ENCODE measurements around the gene PPP1R27. TPM values are rescaled to one million over a fixed set of nuclear protein-coding genes. Genes with fewer than 3 reads are reported as not detected.

The PPP1R27 gene
- polyA plus RNA-seq, 2 of the 4 experiments (the other 2 are of a cell fraction), result 0.09 TPM; not detected in 1

DNA sequence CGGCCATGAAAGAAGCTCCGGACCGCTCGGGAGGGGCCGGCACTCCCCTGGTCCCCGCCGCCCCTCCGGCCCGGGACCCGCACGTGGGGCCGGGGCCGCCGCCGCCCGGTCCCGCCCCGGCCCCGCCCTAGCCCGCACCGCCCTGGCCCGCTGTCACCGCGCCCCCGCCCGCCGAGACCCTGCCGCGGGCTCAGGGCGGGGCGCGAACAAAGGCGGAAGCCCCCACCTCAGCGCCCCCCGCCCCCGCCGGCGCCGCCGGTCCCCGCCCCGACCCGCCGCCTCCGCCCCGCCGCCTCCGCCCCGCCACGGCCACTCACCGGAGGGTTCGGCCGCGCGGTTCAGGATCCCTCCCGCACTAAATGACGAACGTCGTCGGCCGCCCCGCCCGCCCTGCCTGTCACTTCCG lies 36.1 kb upstream of the PPP1R27 start, which contains the start of gene ARHGDIA:
Gene ARHGDIA (minus strand): TSS at position 357 of the 406 bp plus-strand sequence. CDS start 1,407 bp downstream, outside the sequence.
- Histone ChIP-seq H3K4me3 (peak within 1 kb of the TSS; percentile 99), H3K9me3 (no peaks in the 10 kb centered on the region), H3K4me2 (peak within 1 kb of the TSS; percentile 97), H3K27ac (peak within 1 kb of the TSS; percentile 97 to 100), H3K4me1 (peaks cover 46% of the 10 kb centered on the region)
- no peak for FAIRE-seq
- ChIA-PET POLR2A (interaction anchor here (1.0 kb wide), 1 partner anchor 10 kb away, joined by 6 read pairs; no protein-coding TSS in a partner anchor), CTCF (interaction anchor here (1.3 to 8.6 kb wide), 7 partner anchors 12 to 137 kb away, joined by 3 to 126 read pairs (median 15); no protein-coding TSS in a partner anchor)
- peak in 1 of 2 experiments; percentile 94; a peak in 2 of 5 replicates for TF ChIP-seq JUN (IDR thresholded peaks at IDR 0.05)
- TF ChIP-seq, protein P1, sequence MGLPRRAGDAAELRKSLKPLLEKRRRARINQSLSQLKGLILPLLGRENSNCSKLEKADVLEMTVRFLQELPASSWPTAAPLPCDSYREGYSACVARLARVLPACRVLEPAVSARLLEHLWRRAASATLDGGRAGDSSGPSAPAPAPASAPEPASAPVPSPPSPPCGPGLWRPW (IDR thresholded peaks at IDR 0.05), result no peak
- no peak for DNase-seq (ENCODE audit: low read depth in 1 of 2, low spot score in 1 of 2)
- 0 out of 6 replicates have a peak, but pooled peaks of 1 of the 2 experiments have one; percentile 2 for ATAC-seq
- 0% methylated on average over 13 of the region's 64 CpGs for WGBS (ENCODE audit: missing lambda C conversion rate)

DNA sequence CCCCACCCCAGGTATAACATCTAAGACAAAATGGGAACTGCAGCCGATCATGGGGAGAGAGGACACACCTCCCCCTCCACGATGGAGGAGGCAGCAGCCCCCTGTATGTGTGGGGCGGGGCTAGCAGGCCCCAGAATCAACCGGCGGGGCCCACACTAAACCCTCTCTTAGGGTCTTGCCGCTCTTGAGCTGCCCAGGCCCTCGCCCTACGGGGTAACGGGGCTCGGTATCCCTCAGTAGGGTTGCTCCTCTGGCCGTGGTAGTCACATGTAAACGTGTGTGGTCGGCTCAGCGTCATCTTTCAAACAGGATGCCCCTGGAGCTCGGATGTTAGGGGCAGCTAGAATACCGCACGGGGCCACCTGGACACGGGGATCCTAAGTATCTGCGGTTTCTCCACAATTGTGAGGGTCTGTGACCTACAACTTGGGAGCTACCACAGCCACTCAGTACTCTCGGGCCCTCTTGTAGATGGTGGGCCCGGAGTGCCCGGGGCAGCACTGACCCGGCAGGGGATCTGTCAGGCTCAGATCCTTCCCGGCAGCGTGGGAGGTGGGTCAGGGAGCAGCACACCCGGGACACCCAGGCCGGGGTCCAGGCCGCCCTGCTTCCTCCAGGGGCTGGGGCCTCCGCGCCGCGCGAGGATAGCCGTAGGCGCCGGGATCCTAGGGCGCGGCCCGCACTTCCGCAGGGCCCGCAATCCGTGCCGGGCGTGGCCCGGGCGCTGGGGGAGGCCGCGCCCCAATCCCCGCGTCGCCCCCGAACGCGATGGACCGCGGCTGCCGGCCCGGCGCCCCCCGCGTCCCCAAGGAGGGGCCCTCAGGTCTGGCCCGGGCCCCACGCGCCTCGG lies 35.5 kb upstream of the PPP1R27 start:
- Histone ChIP-seq H3K4me2 (peak overlapping the region; percentile 97), H3K4me1 (peaks cover 46% of the 10 kb centered on the region), H3K4me3 (peak overlapping the region; percentile 99), H3K9me3 (no peaks in the 10 kb centered on the region), H3K27ac (peak overlapping the region; percentile 97 to 100)
- DNase-seq (ENCODE audit: low read depth in 1 of 2, low spot score in 1 of 2) (peak in 1 of 2 experiments; percentile 69), FAIRE-seq (no peak), ATAC-seq (peak in 1 of 2 experiments; percentile 2; a peak in 3 of 6 replicates)
- WGBS (ENCODE audit: missing lambda C conversion rate), result 4% methylated on average over 22 of the region's 65 CpGs
- CTCF ChIA-PET, result interaction anchor here (0.9 to 8.6 kb wide), 28 partner anchors 9 to 167 kb away, joined by 3 to 126 read pairs (median 6); partner anchors contain the start of genes ALYREF, ANAPC11, CENPX and DCXR
- POLR2A ChIA-PET, result interaction anchor here (0.6 to 1.9 kb wide), 5 partner anchors 9 to 266 kb away, joined by 3 to 6 read pairs (median 4); partner anchors contain the start of gene P4HB
- TF ChIP-seq CEBPB (IDR thresholded peaks at IDR 0.05), result no peak
- no peak for TF ChIP-seq CHD2 (IDR thresholded peaks at IDR 0.05; ENCODE audit: low read length, partially characterized antibody)
- no peak for TF ChIP-seq RARB (CRISPR knock-in tag; IDR thresholded peaks at IDR 0.05)
- no peak for TF ChIP-seq HEYL (CRISPR knock-in tag; IDR thresholded peaks at IDR 0.05)
- no peak for TF ChIP-seq NR3C1 (IDR thresholded peaks at IDR 0.05)
- TF ChIP-seq, protein P2, sequence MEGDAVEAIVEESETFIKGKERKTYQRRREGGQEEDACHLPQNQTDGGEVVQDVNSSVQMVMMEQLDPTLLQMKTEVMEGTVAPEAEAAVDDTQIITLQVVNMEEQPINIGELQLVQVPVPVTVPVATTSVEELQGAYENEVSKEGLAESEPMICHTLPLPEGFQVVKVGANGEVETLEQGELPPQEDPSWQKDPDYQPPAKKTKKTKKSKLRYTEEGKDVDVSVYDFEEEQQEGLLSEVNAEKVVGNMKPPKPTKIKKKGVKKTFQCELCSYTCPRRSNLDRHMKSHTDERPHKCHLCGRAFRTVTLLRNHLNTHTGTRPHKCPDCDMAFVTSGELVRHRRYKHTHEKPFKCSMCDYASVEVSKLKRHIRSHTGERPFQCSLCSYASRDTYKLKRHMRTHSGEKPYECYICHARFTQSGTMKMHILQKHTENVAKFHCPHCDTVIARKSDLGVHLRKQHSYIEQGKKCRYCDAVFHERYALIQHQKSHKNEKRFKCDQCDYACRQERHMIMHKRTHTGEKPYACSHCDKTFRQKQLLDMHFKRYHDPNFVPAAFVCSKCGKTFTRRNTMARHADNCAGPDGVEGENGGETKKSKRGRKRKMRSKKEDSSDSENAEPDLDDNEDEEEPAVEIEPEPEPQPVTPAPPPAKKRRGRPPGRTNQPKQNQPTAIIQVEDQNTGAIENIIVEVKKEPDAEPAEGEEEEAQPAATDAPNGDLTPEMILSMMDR (IDR thresholded peaks at IDR 0.05), result no peak
- TF ChIP-seq KDM5A (IDR thresholded peaks at IDR 0.05), result no peak
- TF ChIP-seq, protein P3, sequence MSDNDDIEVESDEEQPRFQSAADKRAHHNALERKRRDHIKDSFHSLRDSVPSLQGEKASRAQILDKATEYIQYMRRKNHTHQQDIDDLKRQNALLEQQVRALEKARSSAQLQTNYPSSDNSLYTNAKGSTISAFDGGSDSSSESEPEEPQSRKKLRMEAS (IDR thresholded peaks at IDR 0.05), result peak; percentile 68
- TF ChIP-seq NPAS2 (CRISPR knock-in tag; IDR thresholded peaks at IDR 0.05; ENCODE audit: borderline replicate concordance), result no peak
- TF ChIP-seq, protein P1 (IDR thresholded peaks at IDR 0.05), result no peak
- no peak for TF ChIP-seq SMC3 (IDR thresholded peaks at IDR 0.05)
- TF ChIP-seq HDAC2 (IDR thresholded peaks at IDR 0.05), result no peak
- no peak for TF ChIP-seq FOXS1 (CRISPR knock-in tag; IDR thresholded peaks at IDR 0.05)
- TF ChIP-seq CBX2 (IDR thresholded peaks at IDR 0.05; ENCODE audit: borderline replicate concordance, low read depth), result no peak
- TF ChIP-seq EHF (CRISPR knock-in tag; IDR thresholded peaks at IDR 0.05), result no peak
- no peak for TF ChIP-seq EHMT2 (IDR thresholded peaks at IDR 0.05; ENCODE audit: low read depth)
- TF ChIP-seq, protein P4, sequence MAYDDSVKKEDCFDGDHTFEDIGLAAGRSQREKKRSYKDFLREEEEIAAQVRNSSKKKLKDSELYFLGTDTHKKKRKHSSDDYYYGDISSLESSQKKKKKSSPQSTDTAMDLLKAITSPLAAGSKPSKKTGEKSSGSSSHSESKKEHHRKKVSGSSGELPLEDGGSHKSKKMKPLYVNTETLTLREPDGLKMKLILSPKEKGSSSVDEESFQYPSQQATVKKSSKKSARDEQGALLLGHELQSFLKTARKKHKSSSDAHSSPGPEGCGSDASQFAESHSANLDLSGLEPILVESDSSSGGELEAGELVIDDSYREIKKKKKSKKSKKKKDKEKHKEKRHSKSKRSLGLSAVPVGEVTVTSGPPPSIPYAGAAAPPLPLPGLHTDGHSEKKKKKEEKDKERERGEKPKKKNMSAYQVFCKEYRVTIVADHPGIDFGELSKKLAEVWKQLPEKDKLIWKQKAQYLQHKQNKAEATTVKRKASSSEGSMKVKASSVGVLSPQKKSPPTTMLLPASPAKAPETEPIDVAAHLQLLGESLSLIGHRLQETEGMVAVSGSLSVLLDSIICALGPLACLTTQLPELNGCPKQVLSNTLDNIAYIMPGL (CRISPR knock-in tag; IDR thresholded peaks at IDR 0.05; ENCODE audit: borderline replicate concordance), result no peak
- TF ChIP-seq RAD21 (conservative IDR thresholded peaks at IDR 0.05 in 1 of 2, IDR thresholded peaks at IDR 0.05 in 1 of 2), result no peak
- TF ChIP-seq, protein P5, sequence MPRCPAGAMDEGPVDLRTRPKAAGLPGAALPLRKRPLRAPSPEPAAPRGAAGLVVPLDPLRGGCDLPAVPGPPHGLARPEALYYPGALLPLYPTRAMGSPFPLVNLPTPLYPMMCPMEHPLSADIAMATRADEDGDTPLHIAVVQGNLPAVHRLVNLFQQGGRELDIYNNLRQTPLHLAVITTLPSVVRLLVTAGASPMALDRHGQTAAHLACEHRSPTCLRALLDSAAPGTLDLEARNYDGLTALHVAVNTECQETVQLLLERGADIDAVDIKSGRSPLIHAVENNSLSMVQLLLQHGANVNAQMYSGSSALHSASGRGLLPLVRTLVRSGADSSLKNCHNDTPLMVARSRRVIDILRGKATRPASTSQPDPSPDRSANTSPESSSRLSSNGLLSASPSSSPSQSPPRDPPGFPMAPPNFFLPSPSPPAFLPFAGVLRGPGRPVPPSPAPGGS (IDR thresholded peaks at IDR 0.05), result no peak; the same call in 2 of the 3 replicates
- no peak for TF ChIP-seq MAFK (IDR thresholded peaks at IDR 0.05; ENCODE audit: partially characterized antibody)
- no peak for TF ChIP-seq ZSCAN20 (CRISPR knock-in tag; IDR thresholded peaks at IDR 0.05)
- no peak for TF ChIP-seq ZC3H11A (IDR thresholded peaks at IDR 0.05)
- TF ChIP-seq POLR2AphosphoS2 (conservative IDR thresholded peaks at IDR 0.05; ENCODE audit: low read length), result peak; percentile 84
- TF ChIP-seq ZFP36 (IDR thresholded peaks at IDR 0.05; ENCODE audit: borderline replicate concordance, partially characterized antibody), result no peak
- TF ChIP-seq MAZ (IDR thresholded peaks at IDR 0.05; ENCODE audit: borderline replicate concordance, low read depth, low read length), result no peak
- no peak for TF ChIP-seq HOXA7 (CRISPR knock-in tag; IDR thresholded peaks at IDR 0.05)
- no peak for TF ChIP-seq ZNF302 (CRISPR knock-in tag; IDR thresholded peaks at IDR 0.05)
- TF ChIP-seq HOXB5 (CRISPR knock-in tag; IDR thresholded peaks at IDR 0.05), result peak; percentile 63

Measured in A549 (cell line).